NCI-H446 (cell line): ENCODE measurements around the gene TMEM121B.

Source experiments
- DNase-seq, 2 experiments: peaks; one replicate each; lab custom pipeline; 2025; lab: John Stamatoyannopoulos, UW

Gene TMEM121B

GRCh38 chr22:17110791-17111550 is 10.2 kb downstream of the TMEM121B start:
- DNase-seq: no peak

GRCh38 chr22:17109976-17110375 is 11.2 kb downstream of the TMEM121B start:
- DNase-seq: no peak

GRCh38 chr22:17109113-17109865 is 11.9 kb downstream of the TMEM121B start:
- no peak for DNase-seq

GRCh38 chr22:17108256-17109112 is 12.7 kb downstream of the TMEM121B start:
- DNase-seq: no peak

GRCh38 chr22:17107547-17107810 is 13.7 kb downstream of the TMEM121B start:
- DNase-seq: no peak

- DNase-seq: no peak
Observed at GRCh38 chr22:17106785-17107546, 14.2 kb downstream of the TMEM121B start.

- no peak for DNase-seq
Observed at GRCh38 chr22:17106161-17106784, 14.9 kb downstream of the TMEM121B start.

GRCh38 chr22:17105143-17106129 is 15.7 kb downstream of the TMEM121B start:
- DNase-seq: no peak

GRCh38 chr22:17104336-17104935 is 16.7 kb downstream of the TMEM121B start:
- no peak for DNase-seq

GRCh38 chr22:17103351-17103750 is 17.8 kb downstream of the TMEM121B start:
- DNase-seq: no peak

GRCh38 chr22:17102297-17102667 is 18.9 kb downstream of the TMEM121B start:
- no peak for DNase-seq

GRCh38 chr22:17101475-17102296 is 19.5 kb downstream of the TMEM121B start:
- no peak for DNase-seq

GRCh38 chr22:17100621-17101020 is 20.5 kb downstream of the TMEM121B start:
- DNase-seq: no peak

GRCh38 chr22:17098379-17098819 is 22.8 kb downstream of the TMEM121B start:
- no peak for DNase-seq

GRCh38 chr22:17097701-17098100 is 23.5 kb downstream of the TMEM121B start:
- DNase-seq: no peak

GRCh38 chr22:17097062-17097461 is 24.1 kb downstream of the TMEM121B start:
- no peak for DNase-seq

- DNase-seq: no peak
Observed at GRCh38 chr22:17096071-17096470, 25.1 kb downstream of the TMEM121B start.

- DNase-seq: no peak
Observed at GRCh38 chr22:17095538-17095937, 25.6 kb downstream of the TMEM121B start.

- DNase-seq: no peak
Observed at GRCh38 chr22:17093081-17093480, 28.1 kb downstream of the TMEM121B start.
